NCI-H524 (cell line): ENCODE data around the gene RPL21.
"Not testable (repeated sequence)": the region's sequence is repeated elsewhere in the genome, so short reads cannot be mapped to it uniquely, and the experiment has no call there.

ENCODE experiments used
- DNase-seq, 2 experiments: peaks; one replicate each; lab custom pipeline; 2025; lab: John Stamatoyannopoulos, UW

RPL21 gene

GRCh38 chr13:27289011-27289665 is 37.8 kb downstream of the RPL21 start:
- DNase-seq: no peak

GRCh38 chr13:27290715-27291114 is 39.4 kb downstream of the RPL21 start:
- no peak for DNase-seq

- not testable (repeated sequence) for DNase-seq
Measured at GRCh38 chr13:27291967-27292366, 40.6 kb downstream of the RPL21 start.

- peak in 1 of 2 experiments; percentile 47 for DNase-seq
Measured at GRCh38 chr13:27293076-27293691, 41.8 kb downstream of the RPL21 start.

- no peak for DNase-seq
Measured at GRCh38 chr13:27293873-27294515, 42.6 kb downstream of the RPL21 start.

GRCh38 chr13:27295096-27295495 is 43.7 kb downstream of the RPL21 start:
- no peak for DNase-seq

GRCh38 chr13:27295660-27296059 is 44.3 kb downstream of the RPL21 start:
- DNase-seq: no peak

- no peak for DNase-seq
Measured at GRCh38 chr13:27296496-27296895, 45.1 kb downstream of the RPL21 start.

GRCh38 chr13:27298849-27299248 is 47.5 kb downstream of the RPL21 start:
- no peak for DNase-seq

- DNase-seq: not testable (repeated sequence)
Measured at GRCh38 chr13:27300406-27300805, 49.0 kb downstream of the RPL21 start.

GRCh38 chr13:27300941-27301586 is 49.7 kb downstream of the RPL21 start:
- DNase-seq: no peak

GRCh38 chr13:27302643-27303262 is 51.4 kb downstream of the RPL21 start:
- DNase-seq: no peak

- no peak for DNase-seq
Measured at GRCh38 chr13:27304099-27304498, 52.7 kb downstream of the RPL21 start.

- DNase-seq: no peak
Measured at GRCh38 chr13:27304611-27305010, 53.3 kb downstream of the RPL21 start.
